Measurements from ENCODE around the gene LRP2. TPM values are rescaled to one million over a fixed set of nuclear protein-coding genes. Genes with fewer than 3 reads are reported as not detected.

Gene LRP2
- polyA plus RNA-seq, 1 of the 3 experiments (the other 2 are of a cell fraction) = not detected

GRCh38 chr2:169225233-169225750, 137.0 kb downstream of the LRP2 start:
- no peak for DNase-seq
- H3K36me3 ChIP-seq (replicated peaks in 1 of 2; ENCODE audit: control insufficient read depth in 1 of 2, insufficient read depth in 2 of 2, low read length in 1 of 2) = no peaks in the 10 kb centered on the region
- CTCF ChIA-PET = interaction anchor here (1.3 kb wide), 1 partner anchor 116 kb away, joined by 5 read pairs; no protein-coding TSS in a partner anchor
- no peak overlapping the region for H2AFZ ChIP-seq (ENCODE audit: low read depth)
- no peaks in the 10 kb centered on the region for H3F3A ChIP-seq (replicated peaks; ENCODE audit: insufficient read depth)
- H4K20me1 ChIP-seq (ENCODE audit: insufficient read depth) = no peaks in the 10 kb centered on the region
- H3K9ac ChIP-seq = no peak overlapping the region
- H3K4me1 ChIP-seq (ENCODE audit: control insufficient read depth in 1 of 2, insufficient read depth in 2 of 2, low read depth in 1 of 2, low read length in 1 of 2) = no peaks in the 10 kb centered on the region
- H3K4me3 ChIP-seq (ENCODE audit: low read depth in 2 of 2, low read length in 1 of 2) = no peak overlapping the region
- no peaks in the 10 kb centered on the region for H3K79me2 ChIP-seq (ENCODE audit: insufficient read depth)
- 0% methylated on average over 2 of the region's 2 CpGs for WGBS (ENCODE audit: low lambda C conversion rate)
- H3K27me3 ChIP-seq (ENCODE audit: insufficient read depth) = no peaks in the 10 kb centered on the region
- H3K9me2 ChIP-seq = no peaks in the 10 kb centered on the region
- H3K4me2 ChIP-seq = no peak overlapping the region
- TF ChIP-seq RFX5 (IDR thresholded peaks at IDR 0.05; ENCODE audit: low read length) (no peak), YY1 (IDR thresholded peaks at IDR 0.05; ENCODE audit: low read depth) (no peak), NFIC (IDR thresholded peaks at IDR 0.05; ENCODE audit: borderline replicate concordance) (no peak)
- POLR2A ChIA-PET = no interaction called here
- H3K9me3 ChIP-seq = no peaks in the 10 kb centered on the region
- H3K27ac ChIP-seq (ENCODE audit: low read depth in 2 of 2, low read length in 1 of 2) = no peak overlapping the region

GRCh38 chr2:169222665-169223064, 139.7 kb downstream of the LRP2 start:
- CTCF ChIA-PET = interaction anchor here (1.1 to 3.4 kb wide), 11 partner anchors 13 to 262 kb away, joined by 3 to 44 read pairs (median 6); no protein-coding TSS in a partner anchor
- Histone ChIP-seq H3K4me2 (no peak overlapping the region), H2AFZ (ENCODE audit: low read depth) (no peak overlapping the region), H3K36me3 (replicated peaks in 1 of 2; ENCODE audit: control insufficient read depth in 1 of 2, insufficient read depth in 2 of 2, low read length in 1 of 2) (no peaks in the 10 kb centered on the region), H3K9me2 (no peaks in the 10 kb centered on the region), H3K27me3 (ENCODE audit: insufficient read depth) (no peaks in the 10 kb centered on the region), H3K27ac (ENCODE audit: low read depth in 2 of 2, low read length in 1 of 2) (no peak overlapping the region), H4K20me1 (ENCODE audit: insufficient read depth) (no peaks in the 10 kb centered on the region), H3K9ac (no peak overlapping the region), H3K4me1 (ENCODE audit: control insufficient read depth in 1 of 2, insufficient read depth in 2 of 2, low read depth in 1 of 2, low read length in 1 of 2) (no peaks in the 10 kb centered on the region), H3F3A (replicated peaks; ENCODE audit: insufficient read depth) (no peaks in the 10 kb centered on the region), H3K9me3 (no peaks in the 10 kb centered on the region), H3K4me3 (ENCODE audit: low read depth in 2 of 2, low read length in 1 of 2) (no peak overlapping the region), H3K79me2 (ENCODE audit: insufficient read depth) (no peaks in the 10 kb centered on the region)
- DNase-seq = no peak
- WGBS (ENCODE audit: low lambda C conversion rate) = 62% methylated on average over 3 of the region's 3 CpGs
- TF ChIP-seq FOXJ3 (CRISPR knock-in tag; IDR thresholded peaks at IDR 0.05) (no peak), NRF1 (IDR thresholded peaks at IDR 0.05; ENCODE audit: low read depth, low read length) (no peak)
- POLR2A ChIA-PET = no interaction called here

- no peak for TF ChIP-seq RCOR1 (IDR thresholded peaks at IDR 0.05; ENCODE audit: low read length)
- peak; percentile 55 for TF ChIP-seq RAD21 (IDR thresholded peaks at IDR 0.05; ENCODE audit: low read length)
- peak; percentile 60 for TF ChIP-seq CTCF (IDR thresholded peaks at IDR 0.05)
- no peak for TF ChIP-seq NFIC (IDR thresholded peaks at IDR 0.05; ENCODE audit: borderline replicate concordance)
- no peak; the same call in 1 of the 2 replicates for TF ChIP-seq SMC3 (IDR thresholded peaks at IDR 0.05; ENCODE audit: low read depth, low read length)
- no peaks in the 10 kb centered on the region for H3K79me2 ChIP-seq (ENCODE audit: insufficient read depth)
- no peaks in the 10 kb centered on the region for H3K4me1 ChIP-seq (ENCODE audit: control insufficient read depth in 1 of 2, insufficient read depth in 2 of 2, low read depth in 1 of 2, low read length in 1 of 2)
- peak overlapping the region in 1 of 2 experiments; percentile 16; a peak in 1 of 4 replicates for H3K4me3 ChIP-seq (ENCODE audit: low read depth in 2 of 2, low read length in 1 of 2)
- H3F3A ChIP-seq (replicated peaks; ENCODE audit: insufficient read depth) = no peaks in the 10 kb centered on the region
- CTCF ChIA-PET = interaction anchor here (0.6 to 3.4 kb wide), 23 partner anchors 10 to 937 kb away, joined by 3 to 44 read pairs (median 4); no protein-coding TSS in a partner anchor
- H3K4me2 ChIP-seq = no peak overlapping the region
- peak; percentile 14 for DNase-seq
- no peaks in the 10 kb centered on the region for H3K36me3 ChIP-seq (replicated peaks in 1 of 2; ENCODE audit: control insufficient read depth in 1 of 2, insufficient read depth in 2 of 2, low read length in 1 of 2)
- no peaks in the 10 kb centered on the region for H3K9me3 ChIP-seq
- no peaks in the 10 kb centered on the region for H3K27me3 ChIP-seq (ENCODE audit: insufficient read depth)
- POLR2A ChIA-PET = no interaction called here
- H3K9ac ChIP-seq = no peak overlapping the region
- no peak overlapping the region for H2AFZ ChIP-seq (ENCODE audit: low read depth)
- no peak overlapping the region for H3K27ac ChIP-seq (ENCODE audit: low read depth in 2 of 2, low read length in 1 of 2)
- no peaks in the 10 kb centered on the region for H4K20me1 ChIP-seq (ENCODE audit: insufficient read depth)
- H3K9me2 ChIP-seq = no peaks in the 10 kb centered on the region
- 14% methylated on average over 5 of the region's 5 CpGs for WGBS (ENCODE audit: low lambda C conversion rate)
Observed at GRCh38 chr2:169221745-169222369, 140.5 kb downstream of the LRP2 start.
